ENCODE data around the gene FERMT3.

The FERMT3 gene

GRCh38 chr11:64258356-64258755 is 51.8 kb downstream of the FERMT3 start:
- no peak for ATAC-seq
- no peak for TF ChIP-seq TOX (CRISPR knock-in tag; IDR thresholded peaks at IDR 0.05; ENCODE audit: borderline replicate concordance)
- TF ChIP-seq GLIS3 (CRISPR knock-in tag; IDR thresholded peaks at IDR 0.05), result no peak
- no peak for TF ChIP-seq PATZ1 (CRISPR knock-in tag; IDR thresholded peaks at IDR 0.05; ENCODE audit: borderline replicate concordance)
- no peak for TF ChIP-seq ZC3H10 (CRISPR knock-in tag; IDR thresholded peaks at IDR 0.05)

- ATAC-seq, result no peak
- TF ChIP-seq POU6F1 (CRISPR knock-in tag; IDR thresholded peaks at IDR 0.05; ENCODE audit: borderline replicate concordance, low read depth), result no peak
- TF ChIP-seq ARNTL (CRISPR knock-in tag; IDR thresholded peaks at IDR 0.05; ENCODE audit: borderline replicate concordance, low read depth), result no peak
- no peak for TF ChIP-seq CSRNP3 (CRISPR knock-in tag; IDR thresholded peaks at IDR 0.05)
- TF ChIP-seq CREB5 (CRISPR knock-in tag; IDR thresholded peaks at IDR 0.05; ENCODE audit: low read depth), result no peak
- TF ChIP-seq ZFP30 (CRISPR knock-in tag; IDR thresholded peaks at IDR 0.05), result no peak
Observed at GRCh38 chr11:64258946-64259532, 52.5 kb downstream of the FERMT3 start.

GRCh38 chr11:64259533-64260067 is 53.1 kb downstream of the FERMT3 start:
- ATAC-seq, result no peak
- no peak for TF ChIP-seq ZC3H10 (CRISPR knock-in tag; IDR thresholded peaks at IDR 0.05)
- no peak for TF ChIP-seq SNAI2 (CRISPR knock-in tag; IDR thresholded peaks at IDR 0.05)
- no peak for TF ChIP-seq TCF4 (CRISPR knock-in tag; IDR thresholded peaks at IDR 0.05; ENCODE audit: borderline replicate concordance)
- no peak for TF ChIP-seq BACH2 (CRISPR knock-in tag; IDR thresholded peaks at IDR 0.05; ENCODE audit: borderline replicate concordance)
- no peak for TF ChIP-seq ZNF8 (CRISPR knock-in tag; IDR thresholded peaks at IDR 0.05)
- no peak for TF ChIP-seq PATZ1 (CRISPR knock-in tag; IDR thresholded peaks at IDR 0.05; ENCODE audit: borderline replicate concordance)
- no peak for TF ChIP-seq TSHZ2 (CRISPR knock-in tag; IDR thresholded peaks at IDR 0.05)
- TF ChIP-seq ISL1 (CRISPR knock-in tag; IDR thresholded peaks at IDR 0.05), result no peak
- no peak for TF ChIP-seq RARB (CRISPR knock-in tag; IDR thresholded peaks at IDR 0.05)
- TF ChIP-seq CSRNP3 (CRISPR knock-in tag; IDR thresholded peaks at IDR 0.05), result no peak
- no peak for TF ChIP-seq ARNTL (CRISPR knock-in tag; IDR thresholded peaks at IDR 0.05; ENCODE audit: borderline replicate concordance, low read depth)
- no peak for TF ChIP-seq OSR1 (CRISPR knock-in tag; IDR thresholded peaks at IDR 0.05)
- no peak for TF ChIP-seq GLIS3 (CRISPR knock-in tag; IDR thresholded peaks at IDR 0.05)
- TF ChIP-seq ESRRG (CRISPR knock-in tag; IDR thresholded peaks at IDR 0.05), result no peak
- no peak for TF ChIP-seq ZFP30 (CRISPR knock-in tag; IDR thresholded peaks at IDR 0.05)
